CD4-positive, CD25-positive, alpha-beta regulatory T cell (primary cell): ENCODE measurements around the gene CEP57L1. TPM values are rescaled to one million over a fixed set of nuclear protein-coding genes. Genes with fewer than 3 reads are reported as not detected.
A peak's percentile ranks its signal among the peaks of the same experiment; 100 is the strongest.
"Not testable (repeated sequence)": the region's sequence is repeated elsewhere in the genome, so short reads cannot be mapped to it uniquely, and the experiment has no call there.

Source experiments
- ATAC-seq, 2 donors: fragments of 150-1000 bp; cut with Tn5 transposase; one replicate each; pipeline ENCODE4 v1.10.0; 2021; ENCODE audit warnings: low read depth in 2 of 2, moderate number of reproducible peaks in 2 of 2, moderate library complexity in 1 of 2
- DNase-seq, 3 donors: peaks; one replicate each; pipeline versions ENCODE4 v3.0.0 to v3.0.0-alpha.2; 2012 to 2022; ENCODE audit warnings: mixed read lengths in 1 of 3
- H3K27ac ChIP-seq: one replicate; pipeline ENCODE4 v1.7.0; 2013; ENCODE audit warnings: mild to moderate bottlenecking, low read length; ENCODE audit not compliant: insufficient read depth, poor library complexity, severe bottlenecking
- H3K27me3 ChIP-seq: one replicate; pipeline ENCODE4 v1.7.0; 2013; ENCODE audit warnings: low read length; ENCODE audit not compliant: control insufficient read depth, insufficient read depth
- H3K36me3 ChIP-seq: one replicate; pipeline ENCODE4 v1.7.0; 2013; ENCODE audit warnings: mild to moderate bottlenecking, low read length, moderate library complexity; ENCODE audit not compliant: control insufficient read depth, insufficient read depth
- H3K4me1 ChIP-seq: 2 replicates; pipeline ENCODE4 v1.7.0; 2013; ENCODE audit warnings: mild to moderate bottlenecking, low read length; ENCODE audit not compliant: insufficient read depth, control insufficient read depth, poor library complexity, severe bottlenecking
- H3K4me3 ChIP-seq: one replicate; pipeline ENCODE4 v1.7.0; 2013; ENCODE audit warnings: low read depth, mild to moderate bottlenecking, low read length, moderate library complexity
- H3K9me3 ChIP-seq, 2 experiments: 1 replicate in 1 of 2; 2 replicates in 1 of 2; pipeline ENCODE4 v1.7.0; 2013; ENCODE audit warnings: low read length in 2 of 2, mild to moderate bottlenecking in 1 of 2, moderate library complexity in 1 of 2; ENCODE audit not compliant: control insufficient read depth in 2 of 2
- H3K27ac Mint-ChIP-seq, 3 donors: one replicate each; pipeline ENCODE4 v1.8.0; 2020 to 2022; ENCODE audit warnings: mild to moderate bottlenecking in 3 of 3, mixed read lengths in 3 of 3, moderate library complexity in 2 of 3
- H3K27me3 Mint-ChIP-seq: one replicate; pipeline ENCODE4 v1.8.0; 2022; ENCODE audit warnings: mild to moderate bottlenecking, mixed read lengths
- H3K36me3 Mint-ChIP-seq: one replicate; pipeline ENCODE4 v1.8.0; 2020; ENCODE audit warnings: mixed read lengths
- H3K4me1 Mint-ChIP-seq, 4 donors: one replicate each; pipeline ENCODE4 v1.8.0; 2020 to 2022; ENCODE audit warnings: mixed read lengths in 4 of 4, mild to moderate bottlenecking in 1 of 4
- H3K4me3 Mint-ChIP-seq, 4 donors: one replicate each; pipeline ENCODE4 v1.8.0; 2020 to 2022; ENCODE audit warnings: mild to moderate bottlenecking in 4 of 4, mixed read lengths in 4 of 4, moderate library complexity in 3 of 4
- H3K9me3 Mint-ChIP-seq, 7 donors: one replicate each; pipeline ENCODE4 v1.8.0; 2020 to 2022; ENCODE audit warnings: mixed read lengths in 7 of 7, mild to moderate bottlenecking in 3 of 7, moderate library complexity in 2 of 7
- polyA plus RNA-seq, 4 donors: library from polyadenylated mRNA; unstranded; fragments of 300-500 nt; fragmentation: Illumina TruSeq; gene quantifications; one replicate each; pipeline ENCODE4 v1.2.3, GENCODE V29; 2021
- total RNA-seq: library from RNA; stranded (reverse); gene quantifications from one replicate; pipeline ENCODE4 v1.2.3, GENCODE V29; 2022

Gene CEP57L1
- total and polyA plus RNA-seq, 5 donors from 2014 or later: 6.6 to 12.4 (median 7.2) TPM

DNA sequence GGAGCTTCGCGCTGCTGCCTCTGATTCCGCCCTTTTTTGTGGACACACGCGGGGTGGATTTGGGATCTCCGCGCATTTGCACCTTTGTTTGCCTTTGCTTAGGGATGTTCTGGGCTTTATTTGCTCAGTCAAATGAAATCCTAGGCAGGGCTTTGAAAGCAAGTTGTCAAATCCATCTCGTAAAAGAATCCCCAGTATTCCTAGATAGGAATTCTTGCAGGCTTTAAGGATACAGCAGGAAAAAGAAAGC, 453 bp downstream of the CEP57L1 start:
- DNase-seq (no peak), ATAC-seq (no peak)
- Histone ChIP-seq H3K9me3 (no peaks in the 10 kb centered on the region), H3K4me3 (peak overlapping the region; percentile 93), H3K27ac (peak overlapping the region; percentile 99), H3K36me3 (no peaks in the 10 kb centered on the region), H3K4me1 (peaks cover 40% of the 10 kb centered on the region), H3K27me3 (no peaks in the 10 kb centered on the region)
- Mint-ChIP-seq H3K4me3 (peak overlapping the region; percentile 93 to 96 (median 93)), H3K9me3 (no peaks in the 10 kb centered on the region), H3K4me1 (peaks cover 37 to 45% (median 41%) of the 10 kb centered on the region in 4 donors), H3K27ac (peak overlapping the region in 2 of 3 donors; percentile 97 to 99), H3K36me3 (peaks cover 6% of the 10 kb centered on the region), H3K27me3 (no peaks in the 10 kb centered on the region)

DNA sequence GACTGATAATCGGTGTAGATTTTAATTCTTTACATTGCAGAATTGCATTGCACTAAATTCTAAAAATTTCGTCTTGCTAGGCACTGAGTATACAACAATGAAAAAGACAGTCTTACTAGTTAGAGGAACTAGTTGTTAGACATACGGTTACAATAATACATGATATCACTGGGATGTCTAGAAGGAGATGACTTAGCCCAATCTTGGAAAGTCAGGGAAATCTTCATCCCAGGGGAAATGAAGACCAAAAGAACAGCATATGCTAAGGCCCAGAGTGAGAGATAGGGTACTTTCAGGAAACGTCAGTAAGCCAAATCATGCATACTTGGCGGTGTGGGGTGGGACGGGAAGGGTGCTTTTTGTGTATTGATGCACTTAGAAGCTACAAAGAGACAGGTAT, 901 bp downstream of the CEP57L1 start:
- DNase-seq (no peak), ATAC-seq (no peak)
- Mint-ChIP-seq H3K27me3 (no peaks in the 10 kb centered on the region), H3K4me3 (peak overlapping the region; percentile 93 to 96 (median 93)), H3K4me1 (peaks cover 33 to 45% (median 38%) of the 10 kb centered on the region in 4 donors), H3K27ac (peak overlapping the region; percentile 32 to 99 (median 39)), H3K36me3 (peaks cover 5% of the 10 kb centered on the region), H3K9me3 (no peaks in the 10 kb centered on the region)
- no peak overlapping the region for H3K27ac ChIP-seq
- H3K9me3 ChIP-seq: no peaks in the 10 kb centered on the region
- H3K4me1 ChIP-seq: peaks cover 38% of the 10 kb centered on the region
- no peaks in the 10 kb centered on the region for H3K27me3 ChIP-seq
- no peaks in the 10 kb centered on the region for H3K36me3 ChIP-seq
- H3K4me3 ChIP-seq: peak overlapping the region; percentile 93

DNA sequence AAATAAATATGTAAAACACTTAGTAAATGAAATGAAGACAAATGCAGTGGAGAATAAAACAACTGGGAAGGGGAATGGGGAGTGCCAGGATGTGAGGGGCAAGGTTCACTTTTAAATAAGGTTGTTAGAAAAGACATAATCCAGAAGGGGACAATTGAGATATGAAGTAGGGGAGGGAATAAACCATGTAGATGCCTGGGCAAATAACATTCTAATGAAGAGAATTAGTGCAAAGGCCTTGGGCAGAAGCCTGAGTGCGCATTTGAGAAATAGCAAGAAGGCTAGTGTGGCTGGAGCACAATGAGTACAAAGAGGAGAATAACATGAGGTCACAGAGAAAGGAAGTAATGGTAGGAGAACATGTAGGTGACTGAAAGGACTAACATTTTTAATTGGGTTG, 2.4 kb downstream of the CEP57L1 start:
- Histone ChIP-seq H3K4me1 (peaks cover 23% of the 10 kb centered on the region), H3K4me3 (no peak overlapping the region), H3K27me3 (no peaks in the 10 kb centered on the region), H3K27ac (no peak overlapping the region), H3K9me3 (no peaks in the 10 kb centered on the region), H3K36me3 (no peaks in the 10 kb centered on the region)
- Mint-ChIP-seq H3K27me3 (no peaks in the 10 kb centered on the region), H3K4me1 (peaks cover 19 to 39% (median 29%) of the 10 kb centered on the region in 4 donors), H3K9me3 (no peaks in the 10 kb centered on the region), H3K4me3 (peak overlapping the region in 2 of 4 donors; percentile 17 to 93), H3K27ac (no peak overlapping the region), H3K36me3 (peaks cover 3% of the 10 kb centered on the region)
- ATAC-seq (no peak), DNase-seq (no peak)

DNA sequence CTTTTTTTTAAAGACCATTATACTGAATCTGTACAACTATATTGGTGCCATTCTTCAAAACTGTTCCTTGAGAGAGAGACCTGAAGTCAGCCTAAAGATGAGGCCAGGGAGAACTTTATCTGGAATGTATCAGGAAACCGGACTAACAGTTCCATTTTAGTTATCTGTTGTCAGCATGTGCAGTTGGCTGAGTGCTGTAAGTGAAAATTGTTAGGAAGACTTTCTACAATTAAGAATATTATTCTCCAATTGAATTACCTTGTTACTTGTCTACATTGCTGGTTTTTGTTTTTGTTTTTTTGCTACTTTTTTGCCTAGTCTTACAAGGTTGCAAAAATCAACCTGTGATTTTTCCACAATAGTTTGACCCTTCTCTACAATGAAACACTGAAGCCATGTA, 7.5 kb downstream of the CEP57L1 start:
- H3K36me3 Mint-ChIP-seq: peaks cover 3% of the 10 kb centered on the region

DNA sequence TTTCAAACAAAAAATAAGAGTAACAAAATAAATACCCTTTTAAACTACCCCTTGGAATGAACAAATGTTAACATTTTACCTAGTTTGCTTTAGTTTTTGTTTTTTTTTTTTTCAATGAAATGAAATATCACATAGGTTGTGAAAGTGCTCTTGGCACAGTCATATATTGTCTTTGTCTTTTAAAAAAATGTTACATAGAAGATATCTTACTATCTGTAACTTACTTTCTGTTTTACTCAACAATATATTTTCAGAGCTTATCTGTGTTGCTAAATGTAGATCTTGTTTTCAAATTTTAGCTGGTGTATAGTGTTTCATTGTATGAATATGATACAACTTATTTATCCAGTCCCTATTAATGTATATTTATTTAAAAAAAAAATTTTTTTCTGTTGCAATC, 8.6 kb downstream of the CEP57L1 start:
- no peaks in the 10 kb centered on the region for H3K27me3 ChIP-seq
- no peak for ATAC-seq
- Mint-ChIP-seq H3K27me3 (no peaks in the 10 kb centered on the region), H3K4me3 (no peak overlapping the region), H3K9me3 (no peaks in the 10 kb centered on the region), H3K4me1 (peaks cover 0 to 16% (median 11%) of the 10 kb centered on the region in 4 donors), H3K36me3 (peaks cover 3% of the 10 kb centered on the region), H3K27ac (no peak overlapping the region)
- H3K9me3 ChIP-seq: no peaks in the 10 kb centered on the region
- H3K4me1 ChIP-seq: peaks cover 4% of the 10 kb centered on the region
- DNase-seq: no peak
- no peak overlapping the region for H3K4me3 ChIP-seq
- H3K27ac ChIP-seq: no peak overlapping the region
- H3K36me3 ChIP-seq: no peaks in the 10 kb centered on the region

More for the DNA sequence above, 7.5 kb downstream of the CEP57L1 start:
- Mint-ChIP-seq H3K4me1 (peaks cover 0 to 18% (median 13%) of the 10 kb centered on the region in 4 donors), H3K27me3 (no peaks in the 10 kb centered on the region), H3K27ac (no peak overlapping the region), H3K9me3 (no peaks in the 10 kb centered on the region), H3K4me3 (no peak overlapping the region)
- Histone ChIP-seq H3K4me1 (peaks cover 4% of the 10 kb centered on the region), H3K27me3 (no peaks in the 10 kb centered on the region), H3K36me3 (no peaks in the 10 kb centered on the region), H3K9me3 (no peaks in the 10 kb centered on the region), H3K4me3 (no peak overlapping the region), H3K27ac (no peak overlapping the region)
- no peak for ATAC-seq
- DNase-seq: no peak

DNA sequence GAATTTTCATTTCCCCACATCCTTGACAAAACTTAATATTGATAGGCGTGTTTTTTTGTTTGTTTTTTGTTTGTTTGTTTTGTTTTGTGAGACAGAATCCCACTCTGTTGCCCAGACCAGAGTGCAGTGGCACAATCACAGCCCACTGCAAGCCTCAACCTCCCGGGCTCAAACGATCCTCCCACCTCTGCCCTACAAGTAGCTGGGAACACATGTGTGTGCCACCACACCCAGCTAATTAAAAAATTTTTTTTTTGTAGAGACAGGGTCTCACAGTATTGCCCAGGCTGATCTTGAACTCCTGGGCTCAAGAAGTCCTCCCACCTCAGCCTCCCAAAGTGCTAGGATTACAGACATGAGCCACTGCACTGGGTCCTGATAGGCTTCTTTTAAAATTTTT, 9.2 kb downstream of the CEP57L1 start:
- no peak overlapping the region for H3K4me3 Mint-ChIP-seq
- ATAC-seq (no peak), DNase-seq (no peak)
- Histone ChIP-seq H3K27me3 (no peaks in the 10 kb centered on the region), H3K27ac (no peak overlapping the region), H3K4me1 (peaks cover 4% of the 10 kb centered on the region), H3K4me3 (no peak overlapping the region), H3K36me3 (no peaks in the 10 kb centered on the region), H3K9me3 (no peaks in the 10 kb centered on the region)
- no peaks in the 10 kb centered on the region for H3K27me3 Mint-ChIP-seq
- H3K4me1 Mint-ChIP-seq: peaks cover 0 to 16% (median 9%) of the 10 kb centered on the region in 4 donors
- H3K36me3 Mint-ChIP-seq: no peaks in the 10 kb centered on the region
- no peak overlapping the region for H3K27ac Mint-ChIP-seq
- H3K9me3 Mint-ChIP-seq: no peaks in the 10 kb centered on the region

DNA sequence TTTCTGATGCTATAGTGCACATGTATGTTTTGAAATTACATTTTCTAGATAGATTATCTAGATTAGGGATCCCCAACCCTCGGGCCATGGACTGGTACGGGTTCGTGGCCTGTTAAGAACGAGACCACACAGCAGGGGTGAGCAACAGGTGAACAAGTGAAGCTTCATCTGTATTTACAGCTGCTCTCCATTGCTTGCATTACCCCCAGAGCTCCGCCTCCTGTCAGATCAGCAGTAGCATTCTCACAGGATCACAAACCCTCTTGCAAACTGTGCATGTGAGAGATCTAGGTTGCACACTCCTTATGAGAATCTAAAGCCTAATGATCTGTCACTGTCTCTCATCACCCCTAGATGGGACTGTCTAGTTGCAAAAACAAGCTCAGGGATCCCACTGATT, 10.4 kb downstream of the CEP57L1 start:
- no peak for ATAC-seq
- no peak for DNase-seq
- Mint-ChIP-seq H3K27ac (no peak overlapping the region), H3K36me3 (peaks cover 7% of the 10 kb centered on the region), H3K4me3 (no peak overlapping the region), H3K27me3 (no peaks in the 10 kb centered on the region), H3K9me3 (no peaks in the 10 kb centered on the region), H3K4me1 (peaks cover 0 to 12% (median 9%) of the 10 kb centered on the region in 4 donors)
- Histone ChIP-seq H3K4me3 (no peak overlapping the region), H3K27me3 (no peaks in the 10 kb centered on the region), H3K36me3 (no peaks in the 10 kb centered on the region), H3K27ac (no peak overlapping the region), H3K4me1 (peaks cover 4% of the 10 kb centered on the region), H3K9me3 (no peaks in the 10 kb centered on the region)

DNA sequence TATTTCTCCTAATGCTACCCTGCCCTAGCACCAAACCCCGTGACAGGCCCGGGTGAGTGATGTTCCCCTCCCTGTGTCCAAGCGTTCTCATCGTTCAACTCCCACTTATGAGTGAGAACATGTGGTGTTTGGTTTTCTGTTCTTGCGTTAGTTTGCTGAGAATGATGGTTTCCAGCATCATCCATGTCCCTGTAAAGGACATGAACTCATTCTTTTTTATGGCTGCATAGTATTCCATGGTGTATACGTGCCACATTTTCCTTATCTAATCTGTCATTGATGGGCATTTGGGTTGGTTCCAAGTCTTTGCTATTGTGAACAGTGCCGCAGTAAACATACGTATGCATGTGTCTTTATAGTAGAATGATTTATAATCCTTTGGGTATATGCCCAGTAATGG, 14.4 kb downstream of the CEP57L1 start:
- H3K9me3 Mint-ChIP-seq, ATAC-seq, H3K27ac ChIP-seq, H3K27me3 ChIP-seq, H3K27me3 Mint-ChIP-seq, H3K36me3 ChIP-seq, H3K4me1 ChIP-seq, DNase-seq, H3K4me1 Mint-ChIP-seq, H3K4me3 Mint-ChIP-seq, H3K9me3 ChIP-seq, H3K27ac Mint-ChIP-seq, H3K4me3 ChIP-seq: not testable (repeated sequence)
- peaks cover 21% of the 10 kb centered on the region for H3K36me3 Mint-ChIP-seq
